Chondrocyte (in vitro differentiated cells): ENCODE measurements around the gene SCLT1. TPM values are rescaled to one million over a fixed set of nuclear protein-coding genes. Genes with fewer than 3 reads are reported as not detected.

Source experiments
- DNase-seq: peaks from one replicate; pipeline ENCODE4 v3.0.0; 2021; ENCODE audit warnings: mixed read lengths, low spot score
- H3K27ac Mint-ChIP-seq: one replicate; pipeline ENCODE4 v1.8.0; 2021; ENCODE audit warnings: mild to moderate bottlenecking, moderate library complexity, mixed read lengths; ENCODE audit not compliant: unreplicated experiment
- H3K27me3 Mint-ChIP-seq: 2 replicates; pipeline ENCODE4 v1.8.0; 2021; ENCODE audit warnings: low read depth, mixed read lengths
- H3K36me3 Mint-ChIP-seq: 2 replicates; pipeline ENCODE4 v1.8.0; 2021; ENCODE audit warnings: low read depth, mixed read lengths
- H3K4me1 Mint-ChIP-seq: 2 replicates; pipeline ENCODE4 v1.8.0; 2021; ENCODE audit warnings: low read depth, mild to moderate bottlenecking, mixed read lengths
- H3K4me3 Mint-ChIP-seq: one replicate; pipeline ENCODE4 v1.8.0; 2021; ENCODE audit warnings: mild to moderate bottlenecking, moderate library complexity, mixed read lengths; ENCODE audit not compliant: unreplicated experiment
- H3K9me3 Mint-ChIP-seq: 2 replicates; pipeline ENCODE4 v1.8.0; 2021; ENCODE audit warnings: low read depth, mixed read lengths
- CTCF ChIP-seq: fragments of 200-600 bp; sonication (generic); IDR thresholded peaks from 2 replicates; pipeline ENCODE4 v1.5.0; 2021; ENCODE audit warnings: antibody characterized with exemption, mild to moderate bottlenecking, moderate library complexity
- long read RNA-seq: library from polyadenylated mRNA; stranded (forward); transcript quantifications from one replicate; pipeline ENCODE4 v2.0.0, GENCODE V29; 2021
- total RNA-seq: library from RNA; stranded (reverse); gene quantifications from 3 replicates; pipeline ENCODE4 v1.2.1, GENCODE V29; 2021

SCLT1 gene
- 11.1 to 23.8 TPM (median 12.3 TPM) in 3 replicates for total RNA-seq
- long read RNA-seq, transcript SCLT1-201 (21 exons, 3,055 nt), result major isoform, 13 of 21 reads
- long read RNA-seq, partial matches to known transcripts, result 3 of 21 reads
- long read RNA-seq, other reads (novel, unspliced or antisense), result 2 of 21 reads

- no peak for TF ChIP-seq CTCF
- peak; percentile 99 for DNase-seq
- Mint-ChIP-seq H3K9me3 (no peaks in the 10 kb centered on the region), H3K27me3 (no peaks in the 10 kb centered on the region), H3K4me3 (peak within 1 kb of the TSS; percentile 1), H3K36me3 (no peaks in the 10 kb centered on the region), H3K4me1 (peaks cover 33% of the 10 kb centered on the region), H3K27ac (no peak within 1 kb of the TSS)
These were observed at the start of gene SCLT1 for GRCh38 chr4:129093191-129093920. Gene SCLT1 (minus strand): TSS chr4:129093539. CDS start chr4:129093103, 436 bp downstream.

- peak; percentile 80 for TF ChIP-seq CTCF
- H3K27ac Mint-ChIP-seq, result no peak overlapping the region
- H3K27me3 Mint-ChIP-seq, result no peaks in the 10 kb centered on the region
- H3K9me3 Mint-ChIP-seq, result no peaks in the 10 kb centered on the region
- DNase-seq, result no peak
- H3K4me1 Mint-ChIP-seq, result peaks cover 15% of the 10 kb centered on the region
- H3K4me3 Mint-ChIP-seq, result no peak overlapping the region
- no peaks in the 10 kb centered on the region for H3K36me3 Mint-ChIP-seq
These were observed 47.2 kb upstream of the SCLT1 start for GRCh38 chr4:129140521-129140920.

GRCh38 chr4:129138810-129139496, 45.6 kb upstream of the SCLT1 start:
- H3K27ac Mint-ChIP-seq, result no peak overlapping the region
- no peak for TF ChIP-seq CTCF

GRCh38 chr4:129136433-129136832, 43.1 kb upstream of the SCLT1 start:
- no peaks in the 10 kb centered on the region for H3K27me3 Mint-ChIP-seq
- DNase-seq, result peak; percentile 48
- H3K4me1 Mint-ChIP-seq, result peaks cover 6% of the 10 kb centered on the region
- H3K27ac Mint-ChIP-seq, result no peak overlapping the region
- TF ChIP-seq CTCF, result no peak
- H3K9me3 Mint-ChIP-seq, result peaks cover 3% of the 10 kb centered on the region
- H3K36me3 Mint-ChIP-seq, result no peaks in the 10 kb centered on the region
- H3K4me3 Mint-ChIP-seq, result no peak overlapping the region

More at GRCh38 chr4:129138810-129139496, 45.6 kb upstream of the SCLT1 start:
- no peak for DNase-seq
- Mint-ChIP-seq H3K4me3 (no peak overlapping the region), H3K4me1 (peaks cover 10% of the 10 kb centered on the region), H3K27me3 (no peaks in the 10 kb centered on the region), H3K9me3 (no peaks in the 10 kb centered on the region), H3K36me3 (no peaks in the 10 kb centered on the region)

GRCh38 chr4:129131343-129131742, 38.0 kb upstream of the SCLT1 start:
- Mint-ChIP-seq H3K4me1 (no peaks in the 10 kb centered on the region), H3K27ac (no peak overlapping the region), H3K9me3 (peaks cover 11% of the 10 kb centered on the region), H3K4me3 (no peak overlapping the region), H3K27me3 (no peaks in the 10 kb centered on the region), H3K36me3 (no peaks in the 10 kb centered on the region)
- DNase-seq, result no peak
- TF ChIP-seq CTCF, result no peak
